SKM-1 (cell line): ENCODE measurements around the gene OR2AG2.
"Not testable (repeated sequence)": the region's sequence is repeated elsewhere in the genome, so short reads cannot be mapped to it uniquely, and the experiment has no call there.

Experiments
- DNase-seq: peaks from one replicate; lab custom pipeline; 2025; ENCODE audit not compliant: unreplicated experiment; lab: John Stamatoyannopoulos, UW

Gene OR2AG2, protein sequence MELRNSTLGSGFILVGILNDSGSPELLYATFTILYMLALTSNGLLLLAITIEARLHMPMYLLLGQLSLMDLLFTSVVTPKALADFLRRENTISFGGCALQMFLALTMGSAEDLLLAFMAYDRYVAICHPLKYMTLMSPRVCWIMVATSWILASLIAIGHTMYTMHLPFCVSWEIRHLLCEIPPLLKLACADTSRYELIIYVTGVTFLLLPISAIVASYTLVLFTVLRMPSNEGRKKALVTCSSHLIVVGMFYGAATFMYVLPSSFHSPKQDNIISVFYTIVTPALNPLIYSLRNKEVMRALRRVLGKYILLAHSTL

DNA sequence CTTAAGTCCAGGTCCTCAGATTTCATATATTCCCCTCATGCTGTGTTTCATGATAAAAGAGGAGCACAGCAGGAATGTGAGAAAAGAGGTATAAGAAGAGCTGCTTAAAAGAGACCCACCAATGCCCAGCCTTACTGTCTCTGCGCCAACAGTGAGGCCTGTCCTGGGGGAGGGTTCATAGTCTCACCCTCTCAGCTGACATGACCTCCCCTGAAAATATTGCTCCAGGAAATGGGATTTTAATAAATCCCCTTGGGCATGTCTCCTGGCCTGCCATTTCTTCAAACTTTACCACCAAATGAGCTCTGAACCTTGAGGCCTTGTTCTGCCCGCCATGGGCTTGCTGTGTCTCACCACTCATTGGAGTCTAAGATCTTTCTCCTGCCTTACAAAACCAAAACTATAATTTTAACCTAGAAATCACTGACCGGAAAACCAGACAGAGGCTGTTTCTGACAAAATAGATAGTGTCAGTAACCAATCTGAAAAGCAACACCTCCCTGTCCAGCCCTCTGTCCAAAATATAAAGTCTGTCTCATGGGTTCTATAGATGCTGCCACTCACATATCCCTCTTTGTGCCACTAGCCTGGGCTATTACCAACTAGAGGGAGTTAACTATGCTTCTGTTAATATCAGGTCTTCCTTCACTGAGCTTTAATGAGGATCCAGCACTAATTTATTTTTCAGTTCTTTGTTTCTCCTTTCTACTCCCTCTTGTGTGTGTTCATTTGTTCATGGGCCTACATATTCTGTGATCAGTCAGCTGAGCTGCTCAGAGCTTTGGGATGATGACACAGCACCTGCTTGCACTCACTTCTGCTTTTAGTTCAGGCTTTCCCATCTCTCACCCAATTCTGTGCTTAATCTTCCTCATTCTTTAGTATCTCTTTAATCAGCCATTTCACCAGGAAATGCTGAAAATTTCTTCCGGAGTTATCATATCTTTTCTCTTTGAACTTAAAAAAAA lies at the start of gene OR2AG2:
Gene OR2AG2, minus strand, starts transcription at position 51 of the 968 bp plus-strand sequence. CDS start 3,019 bp downstream, outside the sequence.
- peak; percentile 73 for DNase-seq

DNA sequence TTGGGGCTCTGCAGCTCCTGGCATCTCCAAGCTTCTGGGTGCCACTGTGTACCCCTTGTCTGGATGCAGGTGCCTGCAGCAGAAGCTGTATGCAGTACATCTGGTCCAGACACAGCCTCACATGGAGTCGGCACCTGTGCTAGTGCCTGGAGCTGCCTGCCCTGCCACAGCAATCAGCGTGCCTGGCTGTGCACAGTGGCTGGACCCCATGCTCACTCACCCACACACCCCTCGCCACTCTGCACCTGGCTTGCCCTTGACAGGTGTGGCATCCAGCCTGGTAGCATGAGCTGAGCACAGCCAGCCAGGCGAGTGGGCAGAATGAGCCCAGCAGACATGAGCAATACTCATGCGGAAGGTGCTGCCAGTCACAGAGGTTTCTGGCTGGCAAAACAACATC lies 47.2 kb upstream of the OR2AG2 start:
- DNase-seq, result no peak

DNA sequence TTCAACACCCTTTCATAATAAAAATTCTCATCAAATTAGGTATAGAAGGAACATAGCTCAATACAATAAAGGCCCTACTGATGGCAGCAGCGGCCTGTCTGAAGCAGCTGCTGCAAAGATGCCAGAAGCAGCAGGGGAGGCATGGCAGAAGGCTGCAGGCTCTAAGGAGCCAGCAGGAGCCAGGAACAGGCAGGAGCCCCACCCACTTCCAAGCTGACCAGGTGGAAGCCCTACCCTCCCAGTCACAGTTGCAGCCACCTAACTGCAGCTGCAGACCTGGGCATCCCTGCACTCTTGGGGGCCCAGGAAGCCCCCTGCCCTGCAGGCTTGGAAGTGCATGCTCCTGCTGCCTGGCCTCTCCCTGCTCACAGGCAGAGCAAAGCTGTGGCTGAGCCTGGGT lies 45.9 kb upstream of the OR2AG2 start:
- no peak for DNase-seq

- no peak for DNase-seq
Observed at GRCh38 chr11:6813656-6814055, 41.9 kb upstream of the OR2AG2 start.

- DNase-seq, result peak; percentile 32
Observed at GRCh38 chr11:6812390-6813005, 40.7 kb upstream of the OR2AG2 start.

- not testable (repeated sequence) for DNase-seq
Observed at GRCh38 chr11:6801075-6801474, 29.3 kb upstream of the OR2AG2 start.

- DNase-seq, result no peak
Observed at GRCh38 chr11:6799402-6799801, 27.6 kb upstream of the OR2AG2 start, which contains the start of gene OR6A2. Gene OR6A2, minus strand, starts transcription at chr11:6799689. Its CDS starts 3,981 bp downstream, at chr11:6795708.

- DNase-seq, result no peak
Observed at GRCh38 chr11:6794639-6795038, 22.9 kb upstream of the OR2AG2 start.

- DNase-seq, result no peak
Observed at GRCh38 chr11:6790546-6790945, 18.8 kb upstream of the OR2AG2 start.

DNA sequence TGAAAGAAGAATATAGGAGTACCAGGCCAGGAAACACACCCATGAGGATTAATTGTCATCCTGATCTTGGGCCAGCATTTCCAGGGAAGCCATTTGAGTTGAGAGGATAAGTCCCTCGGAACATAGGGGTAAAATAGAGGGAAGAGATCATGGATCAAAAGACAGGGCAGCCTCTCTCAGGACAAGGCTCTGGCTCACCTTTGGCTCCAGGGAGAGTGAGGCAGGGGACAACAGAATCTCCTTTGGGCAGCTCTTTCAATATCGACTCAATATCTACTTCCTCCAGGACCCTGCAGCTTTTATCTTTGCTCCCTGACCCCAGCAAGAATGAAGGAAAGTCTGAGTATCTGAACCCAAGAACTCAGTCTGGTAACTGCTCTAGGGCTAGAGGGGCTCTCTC lies 10.9 kb upstream of the OR2AG2 start, which contains the start of gene OR2AG1:
Gene OR2AG1, plus strand, starts transcription at position 301 of the 400 bp plus-strand sequence. CDS start 2,018 bp downstream, outside the sequence.
- no peak for DNase-seq

DNA sequence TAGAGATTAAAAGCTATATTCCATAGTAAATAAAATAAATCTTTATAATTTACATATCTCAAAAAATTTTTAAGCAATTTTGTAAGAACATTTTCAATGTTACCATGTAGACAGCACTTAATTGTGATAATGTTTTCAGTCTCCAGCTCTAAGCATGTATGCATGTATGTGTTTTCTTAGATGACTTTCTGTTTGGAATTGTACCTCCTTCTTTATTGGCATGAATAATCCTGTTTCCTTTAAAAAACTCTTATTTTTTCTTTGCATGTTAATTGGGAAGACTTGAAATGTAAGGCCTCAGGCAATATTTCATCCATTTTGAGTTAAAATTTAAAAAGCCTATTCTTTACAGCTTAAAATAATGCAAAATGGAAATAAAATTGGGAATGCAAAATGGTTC lies 9.1 kb upstream of the OR2AG2 start:
- DNase-seq, result no peak

- peak; percentile 7 for DNase-seq
Observed at GRCh38 chr11:6778518-6778917, 6.7 kb upstream of the OR2AG2 start.

GRCh38 chr11:6757373-6757967 lies 14.3 kb downstream of the OR2AG2 start:
- peak; percentile 43 for DNase-seq

- no peak for DNase-seq
Observed at GRCh38 chr11:6755953-6756347, 15.8 kb downstream of the OR2AG2 start.

- DNase-seq, result peak; percentile 23
Observed at GRCh38 chr11:6755303-6755952, 16.3 kb downstream of the OR2AG2 start.

DNA sequence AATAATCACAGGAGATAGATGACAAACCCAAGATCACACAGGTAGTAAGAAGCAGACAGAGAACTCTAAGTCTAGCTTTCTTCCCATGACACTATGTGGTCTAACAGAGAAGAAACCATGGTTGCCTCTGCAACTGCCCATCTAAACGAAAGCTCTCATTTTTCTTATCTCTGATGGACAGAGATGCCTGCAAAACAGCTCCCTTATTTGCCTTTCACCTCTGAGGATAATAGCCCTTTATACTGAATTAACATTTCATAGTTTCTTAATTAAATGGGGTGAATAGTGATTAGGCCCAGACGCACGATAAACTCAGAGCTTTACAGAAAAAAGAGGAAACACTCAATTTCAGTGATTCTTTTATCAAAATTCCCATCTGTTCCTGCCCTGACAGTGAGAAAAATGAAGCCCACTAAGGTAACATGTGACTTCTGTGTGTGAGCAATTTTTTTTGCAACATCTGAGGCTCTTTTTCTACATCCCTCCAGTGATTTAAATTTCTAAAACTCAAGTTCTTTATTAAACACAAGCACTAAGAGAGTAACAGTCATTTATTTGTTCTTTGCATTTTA lies 24.6 kb downstream of the OR2AG2 start:
- no peak for DNase-seq

DNA sequence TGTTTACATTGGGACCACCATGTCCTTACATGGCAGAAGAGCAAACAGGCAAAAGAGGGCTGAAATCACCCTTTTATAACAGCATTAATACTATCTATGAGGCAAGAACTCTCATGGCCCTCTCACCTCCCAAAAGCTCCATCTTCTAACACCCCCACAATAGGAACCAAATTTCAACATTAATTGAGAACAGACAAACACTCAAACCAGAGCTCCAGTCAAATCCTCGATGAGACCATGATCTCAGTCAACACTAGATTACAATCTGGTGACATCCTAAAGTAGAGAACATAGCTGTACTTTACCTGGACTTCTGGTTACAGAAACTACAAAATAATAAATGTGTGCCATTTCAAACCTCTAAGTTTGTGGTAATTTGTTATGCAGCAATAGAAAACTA lies 25.1 kb downstream of the OR2AG2 start:
- DNase-seq, result no peak

GRCh38 chr11:6746086-6746618 lies 25.6 kb downstream of the OR2AG2 start:
- DNase-seq, result no peak

- no peak for DNase-seq
Observed at GRCh38 chr11:6745465-6746015, 26.2 kb downstream of the OR2AG2 start.
